T follicular helper cell (primary cell): ENCODE measurements around the gene WDR90.

Experiments used
- DNase-seq: peaks from one replicate; pipeline ENCODE4 v3.0.0-alpha.2; 2020; ENCODE audit warnings: low read depth

WDR90 gene

GRCh38 chr16:638836-639235, 10.3 kb upstream of the WDR90 start:
- DNase-seq, result no peak

DNA sequence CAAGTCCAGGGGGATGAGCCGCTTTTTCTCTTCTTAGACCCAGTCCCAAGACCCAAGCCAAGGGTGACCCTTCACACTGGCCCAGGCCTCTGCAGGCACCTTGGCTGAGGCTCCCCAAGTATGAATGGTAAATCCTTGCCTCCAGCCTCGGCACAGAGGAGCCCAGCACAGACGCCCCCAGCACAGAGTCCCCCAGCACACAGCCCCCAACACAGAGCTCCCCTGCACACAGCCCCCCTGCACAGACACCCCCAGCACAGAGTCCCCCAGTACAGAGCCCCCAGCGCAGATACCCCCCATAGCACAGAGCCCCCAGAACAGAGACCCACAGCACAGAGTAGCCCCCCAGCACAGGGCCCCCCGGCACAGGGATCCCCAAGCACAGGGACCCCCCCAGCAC, 8.6 kb upstream of the WDR90 start:
- no peak for DNase-seq

DNA sequence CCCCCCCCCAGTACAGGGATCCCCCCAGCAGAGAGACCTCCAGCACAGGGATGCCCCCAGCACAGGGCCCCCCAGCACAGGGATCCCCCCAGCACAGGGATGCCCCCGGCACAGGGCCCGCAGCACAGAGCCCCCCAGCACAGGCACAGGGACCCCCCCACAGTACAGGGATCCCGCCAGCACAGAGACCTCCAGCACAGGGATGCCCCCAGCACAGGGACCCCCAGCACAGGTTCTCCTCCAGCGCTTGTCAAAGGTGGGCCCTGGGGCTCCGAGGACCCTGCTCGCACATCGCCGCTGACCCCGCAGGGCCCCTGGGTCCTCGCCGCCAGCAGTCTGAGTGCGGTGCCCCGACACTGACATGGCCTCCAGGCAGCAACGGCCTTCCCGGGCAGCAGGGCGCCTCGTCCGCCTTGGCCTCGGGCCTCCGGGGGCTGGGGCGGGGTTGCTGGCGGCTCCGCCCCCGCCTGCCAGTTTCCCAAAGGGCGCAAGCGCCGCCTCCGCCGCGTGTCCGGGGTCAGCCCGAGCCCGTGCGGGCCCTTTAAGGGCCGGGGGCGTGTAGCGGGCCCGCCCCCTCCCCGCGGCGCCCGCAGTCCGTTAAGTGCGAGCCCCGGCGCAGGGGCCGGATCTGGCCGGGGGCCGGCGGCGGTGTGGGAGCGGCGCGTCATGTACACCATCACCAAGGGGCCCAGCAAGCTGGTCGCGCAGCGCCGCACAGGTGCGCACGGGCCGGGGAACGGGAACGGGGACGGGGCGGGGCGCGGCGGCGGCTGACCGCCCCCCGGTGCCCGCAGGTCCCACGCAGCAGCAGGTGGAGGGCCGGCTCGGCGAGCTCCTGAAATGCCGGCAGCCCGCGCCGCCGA, 7.6 kb upstream of the WDR90 start, which contains the start of gene MCRIP2:
Gene MCRIP2 (plus strand): TSS at position 503 of the 863 bp plus-strand sequence. CDS start 164 bp downstream, at position 667.
- peak; percentile 20 for DNase-seq

DNA sequence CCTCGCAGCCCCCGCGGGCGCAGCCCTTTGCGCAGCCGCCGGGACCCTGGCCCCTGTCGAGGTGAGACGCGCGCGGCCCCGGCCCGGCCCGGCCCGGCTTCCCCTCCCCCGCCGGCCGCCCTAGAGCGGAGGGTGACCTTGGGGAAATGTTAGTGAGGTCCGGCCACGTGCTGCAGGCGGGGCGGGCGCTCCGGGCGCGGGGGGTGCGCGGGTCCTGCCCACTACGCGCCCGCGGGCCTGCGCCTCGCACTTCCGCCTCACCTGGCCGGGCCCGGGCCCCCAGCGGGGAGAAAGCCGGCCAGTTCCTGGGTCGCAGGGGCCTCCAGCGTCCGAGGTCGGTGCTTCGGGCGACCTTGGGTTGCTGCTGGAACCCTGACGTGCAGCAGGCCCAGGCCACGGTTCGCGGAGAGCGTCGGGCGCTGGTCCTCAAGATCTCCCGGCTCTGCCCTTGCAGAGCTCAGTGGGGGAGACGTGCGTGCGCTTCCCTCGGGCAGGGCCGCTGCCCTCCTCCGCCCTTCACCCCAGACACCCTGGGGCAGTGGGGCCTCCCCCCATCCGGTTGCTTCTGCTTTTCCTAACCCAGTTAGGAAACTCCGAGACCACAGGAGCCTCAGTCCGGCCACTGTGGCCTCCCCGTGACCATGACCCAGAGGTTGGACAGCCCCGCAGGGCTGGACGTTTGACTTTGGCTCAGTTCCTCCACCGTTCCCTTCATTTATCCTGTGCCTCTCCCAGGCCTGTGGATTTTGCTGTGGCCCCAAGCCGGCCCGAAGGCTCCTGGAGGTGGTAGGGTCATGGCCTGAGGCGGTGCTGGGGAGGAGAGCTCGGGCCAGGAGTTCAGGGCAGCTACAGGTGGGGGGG, 6.7 kb upstream of the WDR90 start:
- no peak for DNase-seq

DNA sequence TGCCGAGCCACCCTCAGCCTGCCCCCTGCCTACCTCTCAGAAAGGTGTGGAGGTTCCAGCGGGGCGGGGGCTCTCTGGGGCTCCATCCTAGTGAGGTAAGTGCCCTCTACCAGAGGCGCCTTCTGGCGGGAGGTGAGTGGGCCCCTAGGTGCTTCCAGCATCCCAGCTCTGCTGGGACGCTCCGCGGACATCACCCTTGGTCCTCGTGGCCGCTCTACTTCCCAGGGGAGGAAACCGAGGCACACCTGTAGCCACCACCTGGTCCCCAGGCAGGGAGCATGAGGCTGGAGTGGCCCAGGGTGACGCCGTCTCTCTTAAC, 6.2 kb upstream of the WDR90 start:
- no peak for DNase-seq

DNA sequence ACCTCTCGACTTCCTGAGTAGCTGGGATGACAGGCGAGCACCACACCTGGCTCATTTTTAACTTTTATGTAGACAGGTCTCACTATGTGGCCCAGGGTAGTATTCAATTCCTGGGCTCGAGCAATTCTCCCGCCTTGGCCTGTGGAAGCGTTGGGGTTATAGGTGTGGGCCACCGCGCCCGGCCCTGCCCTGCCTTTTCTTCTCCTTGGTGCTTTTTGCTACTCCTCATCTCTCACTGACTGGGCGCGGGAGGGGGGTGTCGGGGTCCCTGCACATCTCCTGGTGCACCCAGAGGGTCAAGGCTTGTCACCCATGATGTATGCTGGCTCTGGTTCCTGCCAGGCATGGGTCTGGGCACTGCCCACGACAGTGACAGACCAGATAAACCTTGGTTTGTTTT, 4.6 kb upstream of the WDR90 start:
- DNase-seq, result no peak

DNA sequence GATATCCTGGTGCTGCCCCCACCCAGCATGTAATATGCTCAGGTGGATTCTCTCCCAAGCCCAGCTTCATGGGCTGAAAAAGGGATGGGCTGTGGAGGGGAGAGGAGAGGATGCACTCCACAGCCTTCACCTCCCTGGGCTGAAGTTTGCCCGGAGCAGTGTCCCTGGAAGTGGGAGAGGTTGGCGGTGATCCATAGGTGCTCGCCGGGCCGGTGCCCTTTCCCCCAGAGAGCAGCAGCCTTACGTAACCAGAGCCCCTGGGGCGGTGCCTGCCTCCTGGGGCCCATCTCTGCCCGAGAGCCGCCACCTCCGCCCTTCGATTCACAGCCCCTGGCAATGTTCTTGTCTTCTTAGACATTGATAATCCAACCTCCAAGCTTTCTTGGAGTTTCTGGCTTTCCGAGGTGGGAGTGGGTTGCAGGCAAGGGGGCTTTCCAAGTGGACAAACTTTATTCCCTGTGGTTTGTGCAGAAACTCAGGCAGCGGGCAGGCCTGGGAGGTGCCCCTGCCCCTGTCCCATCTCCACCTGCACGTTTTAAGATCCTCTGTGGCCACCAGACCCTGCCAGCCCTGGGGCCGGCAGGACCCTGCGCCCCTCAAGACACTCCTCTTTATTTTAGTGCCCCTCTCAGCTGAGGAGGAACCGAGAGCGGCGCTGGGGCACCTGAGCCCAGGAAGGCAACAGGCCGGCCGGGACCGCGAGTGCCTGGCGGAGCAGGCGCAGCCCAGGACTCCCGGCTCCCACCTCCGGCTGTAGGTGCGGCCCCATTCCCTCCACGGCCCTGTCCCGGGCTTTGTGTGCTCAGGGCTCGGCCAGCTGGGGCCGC, 3.1 kb upstream of the WDR90 start:
- no peak for DNase-seq

DNA sequence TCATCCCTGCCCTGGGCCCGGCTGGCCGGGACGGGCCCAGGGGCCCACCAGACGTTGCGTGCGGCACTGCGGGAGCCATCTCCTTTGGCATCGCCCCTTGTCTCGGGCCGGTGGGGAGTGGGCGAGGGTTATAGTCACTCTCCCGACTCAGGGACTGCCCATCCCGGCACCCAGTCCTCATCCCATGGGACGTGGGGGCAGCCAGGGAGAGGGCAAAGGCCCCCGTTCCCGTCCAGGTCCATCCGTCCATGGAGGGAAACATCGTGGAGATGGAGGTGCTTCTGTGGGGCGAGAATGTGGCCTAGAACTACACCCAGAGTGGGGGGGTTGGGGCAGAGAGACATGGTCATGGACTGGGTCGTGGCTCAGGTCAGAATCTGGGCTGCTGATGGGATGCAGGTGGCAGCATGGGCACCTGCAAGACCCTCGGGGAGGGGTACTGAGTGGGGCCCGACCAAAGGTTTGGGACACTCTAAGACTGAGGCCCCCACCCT, 2.4 kb upstream of the WDR90 start:
- no peak for DNase-seq

- no peak for DNase-seq
These were observed 1.8 kb upstream of the WDR90 start for GRCh38 chr16:647173-647902.

DNA sequence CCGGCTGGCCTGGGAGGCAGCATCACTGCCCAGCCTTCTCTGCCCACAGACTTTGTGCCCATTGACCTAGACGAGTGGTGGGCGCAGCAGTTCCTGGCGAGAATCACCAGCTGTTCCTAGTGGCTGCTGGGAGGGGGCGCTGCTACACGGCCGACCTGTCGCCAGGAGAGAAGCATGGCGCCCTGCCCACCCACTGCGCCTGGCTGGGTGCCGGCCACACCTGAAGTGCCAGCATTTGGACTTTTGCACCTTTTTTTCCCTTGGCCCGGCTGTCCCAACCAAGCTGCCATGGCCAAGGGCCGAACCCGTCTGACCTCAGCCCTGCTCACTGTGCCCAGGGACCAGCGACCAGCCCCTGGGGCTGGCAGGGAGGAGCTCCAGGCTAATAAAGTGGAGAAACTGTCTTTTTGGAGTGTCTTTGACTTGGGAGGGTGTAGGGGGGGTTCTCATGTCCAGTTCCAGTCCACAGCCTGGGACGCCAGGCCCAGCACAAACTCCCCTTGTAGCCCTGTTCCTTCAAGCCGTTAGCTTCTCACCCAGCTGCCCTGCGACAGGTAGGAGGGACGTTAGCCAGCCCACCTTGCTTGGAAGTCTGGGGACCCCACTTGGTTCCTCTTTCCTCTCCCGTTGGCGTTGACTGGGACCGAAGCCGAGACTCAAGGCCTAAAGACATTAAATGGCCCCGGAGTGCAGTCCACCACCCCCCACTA, 939 bp upstream of the WDR90 start:
- DNase-seq, result no peak

- no peak for DNase-seq
These were observed 466 bp downstream of the WDR90 start for GRCh38 chr16:649631-650030.

DNA sequence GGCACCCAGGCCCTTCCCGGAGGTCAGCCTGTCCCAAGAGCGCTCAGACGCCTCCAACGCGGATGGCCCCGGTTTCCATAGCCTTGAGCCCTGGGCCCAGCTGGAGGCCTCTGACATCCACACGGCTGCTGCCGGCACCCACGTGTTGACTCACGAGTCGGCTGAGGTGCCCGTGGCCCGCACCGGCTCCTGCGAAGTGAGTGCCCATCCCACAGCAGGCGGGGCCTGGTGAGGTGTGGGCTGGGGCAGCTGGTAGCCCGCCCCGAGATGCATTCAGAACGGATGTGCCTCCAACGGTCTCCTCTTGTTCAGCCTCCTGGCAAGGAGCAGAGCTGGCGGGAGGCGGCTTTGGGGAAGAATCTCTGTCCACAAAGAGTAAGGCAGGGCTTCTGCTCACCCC, 2.7 kb downstream of the WDR90 start:
- DNase-seq, result no peak

- DNase-seq, result no peak
These were observed 3.5 kb downstream of the WDR90 start for GRCh38 chr16:652454-653305.

DNA sequence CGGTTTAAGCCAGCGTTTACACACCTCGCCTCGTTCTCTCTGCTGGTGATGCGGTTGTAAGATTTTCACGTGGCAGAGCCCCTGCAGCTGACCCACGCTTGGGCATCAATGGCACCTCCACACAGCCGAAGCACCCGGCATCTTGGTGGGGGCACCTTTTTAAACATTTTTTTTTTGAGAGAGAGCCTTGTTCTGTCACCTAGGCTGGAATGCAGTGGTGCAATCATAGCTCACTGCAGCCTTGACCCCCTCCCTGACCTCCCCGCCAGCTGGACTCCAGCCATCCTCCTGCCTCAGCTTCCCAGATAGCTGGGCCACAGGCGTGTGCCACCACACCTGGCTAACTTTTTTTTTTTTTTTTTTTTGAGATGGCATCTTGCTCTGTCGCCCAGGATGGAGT, 4.9 kb downstream of the WDR90 start:
- no peak for DNase-seq

- DNase-seq, result no peak
These were observed 8.3 kb downstream of the WDR90 start for GRCh38 chr16:657487-657886.

- DNase-seq, result no peak
These were observed 9.8 kb downstream of the WDR90 start for GRCh38 chr16:658679-659571.

DNA sequence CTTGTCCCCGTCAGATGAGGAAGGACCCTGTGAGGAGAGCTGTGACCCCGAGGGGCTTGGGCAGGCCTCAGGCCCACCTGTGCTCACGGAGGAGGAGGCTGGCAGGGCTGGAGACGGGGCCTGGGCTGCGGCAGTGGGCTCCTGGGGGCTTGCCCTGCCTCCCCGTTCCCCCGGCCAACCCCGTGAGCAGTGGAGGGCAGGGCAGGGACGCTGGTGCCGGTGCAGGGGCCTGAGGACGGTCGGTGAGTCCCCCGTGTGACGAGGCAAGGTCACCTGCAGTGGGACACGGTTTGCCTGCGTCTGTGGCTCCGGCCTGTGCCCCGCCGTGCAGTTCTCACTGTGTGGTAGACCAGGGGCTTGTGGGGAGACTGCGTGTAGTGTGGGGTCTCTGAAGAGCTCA, 10.5 kb downstream of the WDR90 start:
- DNase-seq, result no peak

DNA sequence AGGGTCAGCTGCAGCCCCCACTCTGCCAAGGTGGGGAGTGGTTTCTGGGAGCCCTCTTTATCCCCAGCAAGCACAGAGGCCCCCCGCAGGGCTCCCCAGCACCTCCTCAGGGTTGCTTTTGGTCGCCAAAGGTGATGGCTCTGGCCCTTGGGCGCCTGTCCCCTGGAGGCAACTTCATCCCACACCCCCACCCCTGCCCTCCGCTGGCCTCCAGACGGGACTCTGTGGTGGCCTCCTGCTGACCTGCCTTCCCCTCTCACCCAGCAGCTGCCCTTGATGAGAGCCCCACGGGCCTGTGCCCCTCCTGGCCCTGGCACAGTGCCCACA, 10.9 kb downstream of the WDR90 start:
- no peak for DNase-seq
